ENCODE results near the gene FGF12. TPM values are rescaled to one million over a fixed set of nuclear protein-coding genes. Genes with fewer than 3 reads are reported as not detected.

The FGF12 gene
- total RNA-seq, 2 donors from 2014 or later: 1.5 TPM; not detected in 1

DNA sequence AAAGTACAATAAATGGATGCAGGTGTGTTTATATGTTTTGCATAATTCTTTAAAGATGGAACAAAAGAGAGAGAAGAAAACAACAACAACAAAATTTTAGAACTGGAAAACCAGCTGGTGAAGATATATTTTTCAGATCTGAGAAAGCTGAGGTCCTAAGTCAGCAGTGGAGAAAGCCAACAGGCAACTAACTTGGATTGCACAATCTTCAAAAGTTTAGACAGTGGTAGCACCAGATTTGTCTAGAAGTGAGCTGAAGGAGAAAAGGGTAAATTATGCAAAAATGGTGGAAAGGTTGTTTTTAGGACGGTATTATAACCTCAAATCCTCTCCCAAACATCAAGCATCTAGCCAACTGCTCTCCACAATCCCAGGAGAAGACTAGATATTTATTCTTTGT lies 17.0 kb downstream of the FGF12 start:
- no peaks in the 10 kb centered on the region for H3K4me1 ChIP-seq (ENCODE audit: control insufficient read depth in 1 of 2, low read depth in 2 of 2)
- no peak for DNase-seq (ENCODE audit: low spot score)
- no peak overlapping the region for H3K27ac ChIP-seq
- no peak overlapping the region for H3K4me3 ChIP-seq
- no peaks in the 10 kb centered on the region for H3K27me3 ChIP-seq (replicated peaks; ENCODE audit: insufficient read depth)
- TF ChIP-seq CTCF (IDR thresholded peaks at IDR 0.05): no peak
- no peak for ATAC-seq (ENCODE audit: insufficient number of reproducible peaks, low FRiP score, low read depth)
- no peaks in the 10 kb centered on the region for H3K9me3 ChIP-seq
- H3K36me3 ChIP-seq: no peaks in the 10 kb centered on the region

- Histone ChIP-seq H3K4me1 (ENCODE audit: control insufficient read depth in 1 of 2, low read depth in 2 of 2) (no peaks in the 10 kb centered on the region), H3K36me3 (no peaks in the 10 kb centered on the region), H3K4me3 (no peak overlapping the region), H3K9me3 (no peaks in the 10 kb centered on the region), H3K27me3 (replicated peaks; ENCODE audit: insufficient read depth) (no peaks in the 10 kb centered on the region), H3K27ac (no peak overlapping the region)
- TF ChIP-seq CTCF (IDR thresholded peaks at IDR 0.05): no peak
- ATAC-seq (ENCODE audit: insufficient number of reproducible peaks, low FRiP score, low read depth): no peak
- DNase-seq (ENCODE audit: low spot score): no peak
Observed at GRCh38 chr3:192706272-192706671, 21.1 kb downstream of the FGF12 start.

DNA sequence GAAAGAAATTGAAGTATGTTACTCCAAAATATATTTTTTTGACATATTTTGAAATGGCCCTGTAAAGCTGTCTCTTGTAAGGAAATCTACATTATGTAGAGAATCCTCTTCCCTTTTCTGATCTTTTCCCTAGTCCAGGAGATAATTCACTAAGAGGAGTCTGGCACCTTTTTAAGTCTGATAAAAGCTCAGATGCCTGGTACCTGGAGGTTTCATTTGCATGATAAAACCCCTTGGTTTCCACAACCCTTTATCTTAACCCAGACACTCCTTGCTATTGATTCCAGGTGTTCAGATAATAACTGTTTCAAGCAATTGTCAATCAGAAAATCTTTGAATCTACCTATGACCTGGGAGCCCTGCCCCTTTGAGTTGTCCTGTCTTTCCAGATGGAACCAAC lies 26.5 kb downstream of the FGF12 start:
- no peak for ATAC-seq (ENCODE audit: insufficient number of reproducible peaks, low FRiP score, low read depth)

DNA sequence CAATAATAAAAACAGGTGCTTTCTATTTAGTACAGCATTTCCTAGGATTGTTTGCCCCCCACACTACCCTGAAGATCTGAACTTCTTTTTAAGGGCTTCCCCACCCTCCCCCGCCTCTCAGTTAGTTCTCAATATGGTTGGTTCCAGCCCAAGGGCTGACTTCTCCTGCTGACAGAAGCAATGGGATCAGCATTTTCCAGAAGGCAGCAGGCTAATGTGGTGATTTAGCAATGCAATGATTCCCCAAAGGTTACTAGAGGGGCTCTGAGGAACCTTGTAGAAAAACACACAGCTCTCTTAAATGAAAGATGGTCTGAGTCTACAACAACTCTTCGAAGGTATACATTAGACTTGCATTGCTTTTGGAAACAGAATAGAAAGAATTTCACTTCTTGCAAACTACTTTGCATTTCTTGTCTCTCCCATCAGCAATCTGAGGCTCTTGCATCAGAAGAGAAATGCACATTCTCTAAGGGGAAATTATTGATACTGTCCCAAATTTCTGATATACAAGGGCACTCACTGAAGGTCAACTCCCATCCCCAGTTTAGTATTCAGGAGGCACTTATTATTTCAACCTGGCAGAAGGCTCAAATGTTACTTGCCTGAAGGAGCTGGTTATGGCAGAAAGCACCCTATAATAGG lies 30.3 kb downstream of the FGF12 start:
- Histone ChIP-seq H3K27me3 (replicated peaks; ENCODE audit: insufficient read depth) (no peaks in the 10 kb centered on the region), H3K4me3 (no peak overlapping the region), H3K4me1 (ENCODE audit: control insufficient read depth in 1 of 2, low read depth in 2 of 2) (no peaks in the 10 kb centered on the region), H3K36me3 (no peaks in the 10 kb centered on the region), H3K9me3 (no peaks in the 10 kb centered on the region), H3K27ac (no peak overlapping the region)
- DNase-seq (ENCODE audit: low spot score): no peak
- no peak for ATAC-seq (ENCODE audit: insufficient number of reproducible peaks, low FRiP score, low read depth)
- no peak for TF ChIP-seq CTCF (IDR thresholded peaks at IDR 0.05)

More for the DNA sequence above, 26.5 kb downstream of the FGF12 start:
- no peak overlapping the region for H3K4me3 ChIP-seq
- DNase-seq (ENCODE audit: low spot score): no peak
- no peak overlapping the region for H3K27ac ChIP-seq
- no peak for TF ChIP-seq CTCF (IDR thresholded peaks at IDR 0.05)
- H3K27me3 ChIP-seq (replicated peaks; ENCODE audit: insufficient read depth): no peaks in the 10 kb centered on the region
- no peaks in the 10 kb centered on the region for H3K36me3 ChIP-seq
- H3K4me1 ChIP-seq (ENCODE audit: control insufficient read depth in 1 of 2, low read depth in 2 of 2): no peaks in the 10 kb centered on the region
- H3K9me3 ChIP-seq: no peaks in the 10 kb centered on the region

DNA sequence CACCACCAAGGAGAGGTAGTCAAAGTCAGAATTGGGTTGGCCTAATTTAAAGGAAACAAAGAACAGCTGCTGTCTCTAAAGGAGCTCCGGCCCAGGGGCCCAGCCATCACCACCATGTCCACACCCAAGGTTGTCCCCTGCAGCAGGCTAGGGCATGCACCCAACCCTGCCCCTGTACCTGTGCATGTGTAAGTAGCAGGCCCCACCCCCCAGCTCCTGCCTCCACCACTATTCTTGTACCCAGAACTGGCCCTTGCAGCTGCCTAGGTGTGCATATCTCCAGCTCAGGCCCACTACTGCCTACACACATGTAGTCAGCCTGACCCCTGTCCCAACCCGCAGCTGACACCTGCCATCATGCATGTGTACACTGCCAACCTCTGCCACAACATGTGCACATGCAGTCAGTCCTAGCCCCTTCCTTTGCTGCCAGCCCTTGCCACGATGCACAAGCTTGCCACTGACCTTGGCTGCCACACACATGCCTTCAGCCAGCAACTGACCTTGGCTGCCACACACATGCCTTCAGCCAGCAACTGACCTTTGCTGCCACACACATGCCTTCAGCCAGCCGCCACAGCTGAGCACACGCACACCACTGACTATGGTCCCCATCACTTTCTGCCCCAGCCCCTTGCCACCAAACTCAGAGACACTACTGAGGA lies 39.7 kb downstream of the FGF12 start:
- no peak for ATAC-seq (ENCODE audit: insufficient number of reproducible peaks, low FRiP score, low read depth)

More for the DNA sequence above, 39.7 kb downstream of the FGF12 start:
- Histone ChIP-seq H3K4me3 (no peak overlapping the region), H3K36me3 (no peaks in the 10 kb centered on the region), H3K4me1 (ENCODE audit: control insufficient read depth in 1 of 2, low read depth in 2 of 2) (no peaks in the 10 kb centered on the region), H3K27ac (no peak overlapping the region), H3K27me3 (replicated peaks; ENCODE audit: insufficient read depth) (no peaks in the 10 kb centered on the region), H3K9me3 (no peaks in the 10 kb centered on the region)
- no peak for DNase-seq (ENCODE audit: low spot score)
- TF ChIP-seq CTCF (IDR thresholded peaks at IDR 0.05): no peak

Data from thoracic aorta (tissue), 2 donors.